GM21723 (cell line): ENCODE measurements around the gene VIPR1.

Experiments
- ATAC-seq: cut with Tn5 transposase; IDR thresholded peaks from one replicate; pipeline ENCODE4 v1.9.1; 2021; ENCODE audit warnings: mild to moderate bottlenecking, moderate library complexity; ENCODE audit not compliant: unreplicated experiment

Gene VIPR1

DNA sequence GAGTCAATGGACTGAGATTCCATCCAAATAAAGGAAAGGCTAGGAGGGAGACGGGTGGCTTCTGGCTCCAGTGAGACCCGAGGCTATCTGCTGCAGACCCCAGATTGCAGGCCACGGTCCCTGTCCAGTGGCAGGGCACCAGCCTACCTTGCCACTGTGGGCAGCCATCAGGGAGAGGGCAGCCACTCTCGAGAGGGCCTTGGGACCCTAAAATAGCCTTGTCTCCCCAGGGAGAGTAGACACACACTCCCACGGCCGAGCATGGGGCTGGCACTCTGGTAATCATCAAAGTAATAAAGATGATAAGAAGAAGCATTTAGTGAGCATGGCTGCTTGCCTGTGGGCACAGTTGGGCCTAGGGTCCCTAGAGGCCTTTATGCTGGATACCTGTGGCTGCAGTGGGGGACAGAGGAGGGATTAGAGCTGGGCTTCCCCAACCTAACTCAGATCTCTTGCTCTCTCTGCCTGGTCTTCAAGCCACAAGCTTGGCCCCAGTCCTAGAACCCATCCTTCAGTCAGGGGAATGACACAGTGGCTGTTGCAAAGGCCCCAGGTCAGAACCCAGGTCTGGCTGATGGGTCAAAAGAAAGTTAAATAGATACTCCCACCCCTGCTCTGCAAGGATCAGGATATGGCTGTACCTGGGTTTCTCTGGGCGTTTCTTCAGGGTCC is 9.2 kb upstream of the VIPR1 start:
- no peak for ATAC-seq

DNA sequence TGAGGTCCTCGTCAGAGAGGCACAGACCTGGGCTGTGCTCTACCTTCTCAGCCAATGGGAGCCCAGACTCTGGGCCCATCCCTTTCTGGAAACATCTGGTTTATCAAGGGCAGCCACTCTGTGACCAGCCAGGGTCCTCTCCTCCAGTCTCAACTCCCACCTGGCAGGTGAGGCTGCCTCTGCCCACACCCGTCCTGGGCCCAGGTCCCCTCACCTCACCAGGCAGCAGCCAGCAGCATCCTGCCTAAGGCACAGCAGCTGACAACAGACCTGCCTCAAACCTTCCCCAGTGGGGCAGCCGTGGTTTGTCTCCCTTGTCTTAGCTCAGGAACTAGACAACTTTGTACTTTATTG is 8.7 kb upstream of the VIPR1 start:
- ATAC-seq: no peak

DNA sequence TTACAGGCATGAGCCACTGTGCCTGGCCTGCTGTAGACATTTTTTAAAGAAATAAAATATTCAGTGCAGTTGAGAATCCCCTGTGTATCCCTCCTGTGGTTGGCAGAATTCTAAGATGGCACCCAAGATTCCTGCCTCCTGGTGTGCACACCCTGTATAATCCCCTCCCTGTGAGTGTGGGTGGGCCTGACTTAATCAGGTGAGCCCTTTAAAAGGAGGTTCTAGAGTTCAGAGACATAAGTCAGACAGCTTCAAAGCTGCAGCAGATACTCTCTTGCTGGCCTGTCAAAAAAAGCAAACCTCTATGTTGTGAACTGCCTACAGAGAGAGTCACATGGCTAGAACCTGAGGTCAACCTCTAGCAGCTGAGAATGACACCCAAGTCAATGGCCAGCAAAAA is 7.0 kb upstream of the VIPR1 start:
- no peak for ATAC-seq

DNA sequence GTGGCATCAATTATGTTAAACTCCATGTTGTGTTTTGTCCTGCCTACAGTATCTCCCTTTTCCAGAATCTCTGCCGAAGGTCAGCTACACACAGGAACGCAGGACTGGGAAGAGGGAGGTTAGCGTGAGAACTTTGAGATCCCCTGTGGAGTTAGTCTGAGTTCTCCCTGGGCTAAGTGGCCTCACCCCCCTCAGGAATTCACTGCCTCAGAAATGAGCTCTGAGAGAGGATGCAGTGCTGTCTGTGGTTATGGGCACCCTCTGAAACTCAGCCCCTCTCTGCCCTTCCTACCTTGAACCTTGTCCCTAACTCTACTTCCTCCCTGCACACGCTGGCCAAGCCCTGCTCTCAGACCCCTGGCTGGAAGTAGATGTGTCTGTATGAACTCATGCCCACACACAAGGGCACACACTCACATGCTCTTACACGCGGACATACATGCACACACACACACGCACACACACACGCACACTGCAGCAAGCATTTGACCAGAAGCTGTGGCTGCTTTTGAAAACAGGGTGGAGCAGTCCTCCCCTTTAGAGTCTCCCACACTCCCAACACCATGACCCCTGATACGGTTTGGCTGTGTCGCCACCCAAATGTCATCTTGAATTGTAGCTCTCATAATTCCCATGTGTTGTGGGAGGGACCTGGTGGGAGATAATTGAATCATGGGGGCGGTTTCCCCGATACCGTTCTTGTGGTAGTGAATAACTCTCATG is 5.3 kb upstream of the VIPR1 start:
- no peak for ATAC-seq

DNA sequence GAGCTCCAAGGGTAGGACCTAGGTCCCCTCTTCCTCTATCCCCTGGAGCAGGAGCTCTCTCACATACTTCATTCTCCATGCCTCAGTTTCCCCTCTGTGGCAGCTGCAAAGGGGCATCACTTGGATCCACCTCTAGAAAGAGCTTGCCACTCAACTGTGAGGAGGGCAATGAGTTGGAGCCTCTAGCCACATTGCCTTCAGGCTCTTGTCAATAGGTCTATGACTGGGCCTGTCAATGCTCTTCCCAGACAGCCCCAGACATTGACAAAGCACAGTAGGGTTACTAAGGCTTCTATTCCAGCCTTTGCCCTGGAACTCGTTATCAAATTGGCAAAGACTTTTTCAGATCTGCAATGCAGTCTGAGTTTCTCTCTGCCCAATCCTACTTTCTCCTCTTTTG is 4.4 kb upstream of the VIPR1 start:
- ATAC-seq: no peak

DNA sequence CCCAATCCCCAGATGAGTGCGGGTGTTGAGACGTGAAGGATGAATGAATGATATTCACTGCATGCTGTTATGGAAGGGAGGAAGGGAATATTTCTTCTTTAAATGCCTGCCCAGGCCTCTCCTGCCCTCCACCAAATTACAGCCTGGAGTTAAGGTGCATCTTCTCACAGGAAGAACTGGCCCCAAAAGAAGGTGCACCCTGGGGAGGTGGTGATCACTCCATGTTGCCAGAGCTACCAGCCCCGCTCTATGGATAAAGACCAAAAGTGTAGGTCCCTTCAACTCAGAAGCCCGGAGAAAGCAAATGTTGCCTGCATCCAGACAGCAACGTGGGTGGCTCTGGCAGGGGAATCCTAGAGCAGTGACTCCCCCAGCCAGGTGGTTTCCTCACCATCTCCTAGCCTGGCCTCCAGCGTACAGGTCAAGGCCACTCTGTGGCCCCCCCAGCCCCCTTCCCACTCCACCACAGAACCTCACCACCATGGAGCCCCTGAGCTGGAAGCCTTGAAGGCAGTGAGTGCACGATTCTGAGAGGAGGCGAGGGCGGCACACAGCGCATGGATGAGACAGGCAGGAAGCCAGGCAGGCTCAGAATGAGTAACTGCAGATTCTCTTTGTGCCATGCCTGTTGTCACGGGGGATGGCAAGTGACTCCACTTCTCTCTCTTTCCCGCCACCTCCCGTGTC is 3.5 kb upstream of the VIPR1 start:
- ATAC-seq: no peak

DNA sequence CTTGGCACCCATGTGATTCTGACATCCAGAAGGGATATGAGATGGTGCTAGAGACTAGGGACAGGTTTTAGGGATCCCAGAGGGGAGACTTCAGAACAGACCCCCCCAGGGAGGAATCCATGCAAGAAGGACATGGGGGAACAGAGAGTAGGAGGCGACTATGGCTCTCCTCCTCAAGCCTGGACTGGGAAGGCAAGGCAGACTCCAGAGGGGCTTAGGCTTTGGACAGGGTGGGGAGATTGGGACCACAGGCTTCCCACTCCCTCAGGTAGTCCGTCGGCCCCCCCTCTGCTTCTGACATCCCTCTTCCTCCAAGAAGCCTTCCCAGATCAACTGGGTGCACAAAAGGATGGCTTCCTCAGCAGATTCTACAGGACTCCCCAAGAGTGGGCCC is 3.0 kb upstream of the VIPR1 start:
- ATAC-seq: no peak

DNA sequence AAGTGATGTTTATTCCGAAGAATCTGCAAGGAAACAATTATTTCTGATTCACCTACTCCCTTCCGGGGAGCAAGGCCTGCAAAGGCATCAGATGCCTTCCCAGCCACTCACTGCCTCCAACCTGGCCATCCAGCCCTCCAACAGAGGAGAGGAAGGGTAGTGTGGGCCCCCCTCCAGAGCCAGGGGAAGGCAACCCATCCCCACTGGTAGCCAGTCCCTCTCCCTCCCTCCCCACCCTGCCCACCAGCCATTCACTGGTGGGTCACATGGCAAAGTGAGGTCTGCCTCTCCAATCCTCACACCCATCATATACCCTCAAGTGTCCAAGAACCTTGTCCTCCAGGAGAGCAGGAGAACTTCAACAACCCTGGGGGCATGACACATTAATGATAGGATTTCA is 2.4 kb upstream of the VIPR1 start:
- no peak for ATAC-seq

DNA sequence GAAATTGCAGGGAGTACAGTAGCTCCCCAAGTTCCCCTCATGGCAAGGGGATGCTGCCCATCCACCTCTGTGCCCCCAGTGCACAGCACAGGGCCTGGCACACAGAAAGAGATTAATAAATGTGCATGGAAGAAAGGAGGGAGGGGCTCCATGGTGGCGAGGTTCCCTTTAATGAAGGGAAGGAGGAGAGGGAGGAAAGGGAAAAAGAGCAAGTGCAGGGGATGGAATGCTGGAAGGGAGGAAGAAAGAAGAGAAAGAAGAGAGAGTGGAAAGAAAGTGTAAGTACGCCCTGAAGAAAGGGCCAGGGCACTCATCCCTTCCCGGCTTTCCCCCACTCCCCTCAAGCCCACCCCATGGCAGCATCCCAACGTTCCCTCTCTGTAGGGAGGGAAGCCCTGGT is 1.5 kb upstream of the VIPR1 start:
- no peak for ATAC-seq

DNA sequence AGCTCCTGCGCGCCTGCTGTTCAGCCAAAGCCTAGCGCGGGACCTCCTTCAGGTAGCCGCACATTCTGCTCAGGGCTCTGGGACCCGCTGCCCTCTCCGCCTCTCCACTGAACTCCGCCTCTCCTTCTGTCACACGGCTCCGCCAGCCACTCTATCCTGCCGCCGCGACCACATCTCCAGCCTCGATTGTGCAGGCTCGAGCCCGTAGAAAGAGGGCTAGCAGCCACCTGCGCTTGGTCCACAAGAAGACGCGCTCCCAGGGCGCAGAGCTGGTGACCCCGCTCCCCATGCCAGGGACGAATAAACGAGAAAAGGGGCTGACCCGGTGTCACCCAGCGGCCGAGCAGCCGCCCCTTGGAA is 1.1 kb upstream of the VIPR1 start:
- ATAC-seq: no peak

DNA sequence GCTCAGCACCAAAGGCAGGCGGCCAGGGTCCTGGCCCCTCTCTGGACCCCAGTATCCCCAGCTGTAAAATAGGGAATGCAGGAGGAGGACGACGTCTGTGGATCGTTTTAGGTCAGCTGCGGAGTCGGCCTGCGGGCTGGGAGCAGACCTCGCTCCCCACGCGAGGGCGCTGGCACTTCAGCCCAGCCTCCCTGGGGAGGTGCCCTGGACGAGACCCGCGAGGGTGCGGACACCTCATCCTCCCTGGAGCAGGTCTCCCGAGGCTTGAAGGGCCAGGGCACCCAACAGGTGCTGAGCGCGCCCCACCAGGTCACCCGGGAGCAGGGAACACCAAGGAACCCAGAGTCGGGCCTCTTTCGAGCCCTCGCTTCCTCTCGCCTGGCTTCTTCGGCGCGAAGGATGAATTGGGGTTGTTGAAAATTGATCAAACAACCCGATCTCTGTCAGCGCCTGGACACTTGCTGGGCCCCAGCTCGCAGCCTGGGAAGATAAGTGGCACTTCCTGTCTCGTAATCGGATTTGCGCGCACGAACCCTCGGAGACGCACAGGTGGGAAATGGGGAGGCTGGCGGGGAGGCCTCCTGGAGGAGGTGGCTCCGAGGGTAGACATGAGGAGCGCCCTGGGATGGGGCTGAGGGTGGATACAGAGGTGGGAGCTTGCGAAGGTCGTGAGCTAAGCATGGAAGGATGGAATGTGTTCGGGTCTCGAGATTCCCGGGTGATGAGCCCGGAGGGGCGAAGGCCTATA is 588 bp upstream of the VIPR1 start:
- ATAC-seq: peak; percentile 39

DNA sequence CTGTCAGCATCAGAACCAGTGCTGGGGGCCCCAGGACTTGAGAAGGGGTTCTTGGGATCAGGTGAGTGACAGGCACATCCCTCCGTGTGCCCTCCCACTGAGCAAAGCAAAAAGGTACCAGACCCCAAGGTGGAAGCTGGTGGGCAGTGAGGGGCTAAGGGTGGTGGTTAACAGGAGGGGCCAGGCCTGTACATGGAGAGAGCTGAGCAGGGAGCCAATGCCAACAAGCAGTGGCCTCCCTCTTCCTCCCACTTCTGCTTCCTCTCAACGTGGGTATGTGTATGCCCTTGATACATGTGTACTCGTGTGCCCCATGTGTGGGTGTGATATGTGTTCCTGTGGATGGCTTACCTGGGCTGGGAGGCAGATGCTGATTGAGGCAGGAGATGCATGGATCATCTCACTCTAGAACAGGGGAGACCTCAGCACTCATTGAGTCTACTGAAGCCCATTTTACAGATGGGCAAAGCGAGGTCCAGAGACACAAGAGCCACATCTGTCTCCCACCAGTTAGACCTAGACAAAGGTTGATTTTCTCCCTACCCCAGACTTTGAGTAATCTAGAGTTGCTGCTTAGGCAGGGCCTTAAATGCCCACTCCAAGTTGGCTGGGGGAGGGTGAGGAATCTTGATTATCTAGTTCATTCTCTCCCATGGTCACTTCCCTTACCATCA is 945 bp downstream of the VIPR1 start:
- no peak for ATAC-seq

DNA sequence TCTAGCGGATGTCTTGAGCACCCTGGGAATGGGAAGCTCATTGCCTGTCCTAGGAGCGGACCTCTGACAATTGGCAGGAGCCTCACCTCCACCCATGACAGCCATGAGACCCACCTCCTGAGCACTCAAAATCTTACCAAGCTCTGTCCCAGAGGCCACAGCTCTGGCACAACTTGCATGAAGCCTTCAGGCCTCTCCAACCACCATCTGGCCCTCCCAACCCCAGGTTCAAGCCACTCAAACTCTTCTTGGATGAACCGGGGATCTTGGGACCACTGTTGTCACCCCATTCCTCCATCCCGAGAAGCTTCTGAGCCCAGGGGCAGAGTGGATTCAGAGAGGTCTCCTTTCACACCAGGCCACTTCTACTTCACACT is 1.5 kb downstream of the VIPR1 start:
- ATAC-seq: no peak

DNA sequence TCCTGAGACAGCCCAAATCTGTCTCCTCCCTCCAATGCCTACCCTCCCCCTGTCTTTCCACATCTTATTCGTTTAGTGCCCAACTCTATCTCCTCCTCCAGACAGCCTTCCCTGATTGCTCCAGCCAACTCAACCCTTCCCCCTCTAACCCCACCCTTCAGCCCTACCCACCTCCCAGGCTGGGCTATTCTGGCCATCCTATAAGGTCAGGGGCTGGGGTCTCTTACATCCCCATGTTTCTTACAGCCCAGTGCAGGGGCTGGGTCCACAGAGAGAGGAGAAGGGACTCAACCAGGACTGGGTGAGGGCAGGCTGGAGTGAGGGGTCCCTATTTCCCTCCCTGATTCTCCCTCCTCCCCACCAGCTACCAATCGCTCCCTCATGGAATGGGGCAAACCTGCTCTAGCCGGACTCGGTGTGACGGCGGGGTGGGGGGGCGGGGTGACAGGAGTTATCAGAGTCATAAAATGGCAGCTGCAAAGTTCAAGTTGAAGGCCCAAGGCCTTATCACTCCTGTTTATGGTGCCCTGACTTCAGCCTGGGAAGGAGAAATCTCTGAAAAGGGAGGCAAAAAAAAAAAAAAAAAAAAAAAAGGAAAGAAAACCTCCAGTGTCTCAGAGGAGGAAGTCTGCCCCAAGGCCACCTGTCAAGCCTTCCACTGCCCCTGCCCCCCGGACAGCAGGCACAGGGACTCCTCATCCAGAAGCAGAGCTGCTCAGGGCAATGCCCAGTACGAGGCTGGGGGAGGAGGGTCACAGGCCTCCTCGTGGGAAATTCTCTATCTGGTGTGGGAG is 2.1 kb downstream of the VIPR1 start:
- ATAC-seq: no peak

DNA sequence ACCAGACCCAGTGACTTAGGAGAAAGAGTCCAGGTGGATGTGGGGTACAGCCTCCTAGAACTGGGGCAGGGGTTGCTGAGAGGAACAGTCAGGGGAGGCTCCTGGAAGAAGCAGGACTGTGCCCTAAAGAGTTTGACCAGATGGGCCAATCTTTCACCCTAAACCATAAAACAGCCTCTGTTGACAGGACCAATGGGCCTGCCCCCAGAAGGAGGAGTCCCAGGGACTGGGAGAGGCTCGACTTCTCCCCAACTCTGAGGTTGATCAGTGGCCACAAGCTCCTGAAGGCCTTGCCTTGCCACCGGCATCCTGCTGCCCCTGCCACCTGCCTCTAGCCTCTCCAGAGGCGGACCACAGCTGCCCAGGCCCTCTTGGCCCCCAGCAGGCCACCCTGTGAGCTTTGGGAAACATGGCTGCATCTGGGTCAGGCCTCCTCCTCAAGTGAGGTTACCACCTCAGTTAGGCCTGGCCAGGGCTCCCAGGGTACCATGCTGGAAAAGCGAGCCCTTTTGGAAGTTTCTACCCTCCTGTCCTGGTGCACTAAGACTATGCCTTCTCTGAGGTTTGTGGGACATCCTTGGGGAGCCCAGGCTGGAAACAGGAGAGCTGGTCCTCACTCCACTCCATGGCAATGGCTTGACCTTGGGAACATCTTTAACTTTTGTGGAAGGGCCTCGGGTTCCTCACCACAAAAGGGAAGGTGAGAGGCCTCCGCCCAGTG is 2.8 kb downstream of the VIPR1 start:
- no peak for ATAC-seq

DNA sequence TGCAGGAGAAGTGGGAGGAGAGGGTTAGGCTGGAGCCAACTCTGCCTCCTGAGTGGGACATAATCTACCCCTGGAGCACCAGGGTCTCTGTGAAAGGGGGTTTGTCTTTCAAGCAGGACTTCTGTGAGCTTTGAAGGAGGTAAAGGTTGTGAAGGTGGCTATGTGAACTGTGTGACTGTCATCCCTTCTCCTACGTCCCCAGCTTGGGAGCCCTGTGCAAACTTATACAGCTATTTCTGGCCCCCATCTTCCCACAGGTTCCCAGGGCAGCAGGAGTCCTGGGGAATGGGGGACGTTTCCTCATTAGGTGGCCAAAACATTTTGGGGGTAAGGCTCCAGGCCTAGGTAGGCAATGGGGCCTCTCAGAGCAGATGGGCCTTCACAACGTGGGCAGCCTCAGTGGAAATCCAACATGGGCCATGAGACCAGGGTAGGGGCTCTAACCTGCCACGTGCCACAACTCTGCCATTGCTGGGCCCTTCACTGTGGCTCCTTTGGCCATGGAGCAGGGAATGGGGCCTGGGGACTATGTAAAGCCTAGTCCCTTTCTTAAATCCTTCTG is 3.5 kb downstream of the VIPR1 start:
- ATAC-seq: no peak

DNA sequence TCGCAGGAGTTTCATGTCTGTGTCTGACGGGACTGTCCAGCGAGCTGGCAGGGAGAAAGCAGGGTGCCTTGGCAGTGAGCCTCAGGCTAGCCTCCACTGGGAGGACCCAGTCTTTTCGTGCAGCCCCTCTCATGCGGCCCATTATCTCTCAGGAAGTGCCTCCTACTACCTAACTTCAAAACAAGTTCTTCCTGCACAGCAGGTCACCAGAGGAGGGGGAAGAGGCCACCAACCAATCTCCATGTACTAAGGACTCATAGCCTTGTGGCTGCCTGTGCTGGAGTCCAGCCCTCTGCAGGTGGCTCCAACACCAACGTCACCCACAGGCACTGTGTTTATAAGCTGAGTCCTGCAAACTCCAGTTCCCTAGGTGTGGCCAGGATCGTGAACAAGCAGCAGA is 4.8 kb downstream of the VIPR1 start:
- ATAC-seq: no peak

DNA sequence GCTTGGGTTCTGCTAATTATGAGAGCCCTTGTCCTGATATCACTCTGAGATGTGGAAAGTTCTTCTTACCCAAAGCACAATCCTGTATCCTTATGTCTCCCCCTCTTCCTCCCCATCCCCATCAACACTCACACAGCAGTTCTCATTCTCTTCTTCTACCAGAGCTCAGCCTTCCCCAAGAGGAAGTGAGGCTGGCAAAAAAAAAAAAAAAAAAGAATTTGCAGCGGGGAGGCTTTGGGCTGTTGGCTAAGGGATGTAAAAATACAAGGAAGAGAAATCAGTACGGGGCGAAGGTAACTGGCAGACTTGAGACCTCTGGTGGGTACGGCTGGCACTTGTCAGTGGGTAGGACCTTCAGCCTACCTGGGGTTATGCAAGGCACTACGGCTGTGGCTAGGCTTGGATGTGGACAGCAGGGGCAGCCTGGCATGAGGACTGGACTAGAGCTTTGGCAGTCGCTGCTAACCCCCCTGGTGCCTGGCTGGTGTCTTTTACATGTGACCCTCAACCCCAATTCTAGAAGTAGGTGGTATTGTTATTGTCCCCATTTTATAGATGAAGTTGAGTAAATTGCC is 5.4 kb downstream of the VIPR1 start:
- no peak for ATAC-seq

DNA sequence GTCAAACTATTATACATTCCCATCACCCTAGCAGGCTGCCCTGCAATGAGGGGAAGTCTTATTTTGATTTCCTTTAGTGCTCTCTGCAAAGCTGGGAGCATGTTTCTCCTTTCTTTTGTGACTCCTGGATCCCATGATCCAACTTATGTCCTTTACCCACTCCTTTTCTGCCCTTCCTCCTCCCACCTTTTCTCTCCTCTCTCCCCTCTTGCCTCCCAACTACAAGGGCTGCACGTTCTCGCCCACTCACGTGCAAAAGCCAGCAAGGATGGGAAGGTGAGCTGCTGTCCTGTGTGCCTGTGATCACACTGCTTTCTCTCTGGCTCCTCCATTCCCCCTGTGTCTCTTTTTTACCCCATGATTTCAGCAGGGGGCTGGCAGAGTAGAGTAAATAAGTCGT is 6.1 kb downstream of the VIPR1 start:
- ATAC-seq: no peak
